Activated naive CD8-positive, alpha-beta T cell treated with anti-CD3 and anti-CD28 coated beads for 36 hours (primary cell): ENCODE results near the gene PAQR7. TPM values are rescaled to one million over a fixed set of nuclear protein-coding genes. Genes with fewer than 3 reads are reported as not detected.

Source experiments
- DNase-seq: peaks from one replicate; pipeline ENCODE4 v3.0.0; 2021
- H3K27ac Mint-ChIP-seq: one replicate; pipeline ENCODE4 v1.8.0; 2022; ENCODE audit warnings: mild to moderate bottlenecking, moderate library complexity, mixed read lengths
- H3K27me3 Mint-ChIP-seq: one replicate; pipeline ENCODE4 v1.8.0; 2022; ENCODE audit warnings: mild to moderate bottlenecking, mixed read lengths
- H3K36me3 Mint-ChIP-seq: one replicate; pipeline ENCODE4 v1.8.0; 2021; ENCODE audit warnings: mild to moderate bottlenecking, mixed read lengths
- H3K4me1 Mint-ChIP-seq: one replicate; pipeline ENCODE4 v1.8.0; 2021; ENCODE audit warnings: mixed read lengths
- H3K4me3 Mint-ChIP-seq: one replicate; pipeline ENCODE4 v1.8.0; 2022; ENCODE audit warnings: mild to moderate bottlenecking, moderate library complexity, mixed read lengths
- H3K9me3 Mint-ChIP-seq: one replicate; pipeline ENCODE4 v1.8.0; 2022; ENCODE audit warnings: mixed read lengths
- total RNA-seq, 2 experiments: library from RNA; stranded (reverse); gene quantifications; one replicate each; pipeline ENCODE4 v1.2.3, GENCODE V29; 2021

PAQR7 gene
- total RNA-seq, 2 experiments from 2014 or later = 8.6 to 9.2 TPM

DNA sequence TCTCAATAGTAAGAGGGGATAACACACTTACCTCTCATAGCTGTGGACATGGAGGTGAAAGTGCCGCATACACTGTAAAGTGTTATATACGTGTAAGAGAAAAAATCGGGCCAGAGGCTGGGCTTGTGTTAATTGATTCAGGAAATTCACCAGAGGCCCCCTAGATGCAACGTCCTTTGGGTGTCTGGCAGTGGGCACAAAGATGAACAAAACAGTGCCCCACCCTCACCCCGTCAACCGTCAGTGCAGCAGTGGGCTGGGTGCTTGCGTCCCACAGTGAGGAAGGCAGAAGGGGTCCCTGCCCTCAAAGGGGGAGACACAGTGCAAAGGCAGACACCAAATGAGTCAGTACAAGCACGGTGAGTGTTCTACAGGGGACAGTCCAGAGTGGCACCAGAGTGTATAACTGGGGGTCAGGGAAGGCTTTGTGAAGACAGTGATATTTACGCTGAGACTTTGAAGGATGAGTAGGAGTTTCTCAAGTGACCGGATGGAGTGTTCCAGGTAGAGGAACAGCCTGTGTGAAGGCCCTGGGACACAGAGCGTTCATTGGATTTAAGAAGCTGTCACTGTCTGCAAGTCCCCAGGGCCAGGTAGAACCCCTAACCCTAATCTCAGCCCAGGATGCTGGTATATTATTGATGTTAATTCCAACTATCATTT lies 62.3 kb downstream of the PAQR7 start:
- Mint-ChIP-seq H3K27me3 (no peaks in the 10 kb centered on the region), H3K27ac (no peak overlapping the region), H3K4me1 (peaks cover 2% of the 10 kb centered on the region), H3K9me3 (no peaks in the 10 kb centered on the region), H3K36me3 (peaks cover 2% of the 10 kb centered on the region), H3K4me3 (no peak overlapping the region)
- DNase-seq = no peak

Other genes starting within 250 kb of the PAQR7 start
- 10 to 100 TPM; 15.0 to 15.6 TPM for gene SELENON, start 75.5 kb downstream of the PAQR7 start, total RNA-seq
- gene MTFR1L, start 55.8 kb downstream of the PAQR7 start, total RNA-seq = 10 to 100 TPM; 23.3 to 23.4 TPM
- 10 to 100 TPM; 12.1 to 15.1 TPM for gene AUNIP, start 16.3 kb downstream of the PAQR7 start, total RNA-seq
- 100 to 1,000 TPM; 501 to 504 TPM for gene STMN1, start 30.7 kb upstream of the PAQR7 start, total RNA-seq
- gene PAFAH2, start 122.4 kb upstream of the PAQR7 start, total RNA-seq = 1 to 10 TPM; 8.6 to 8.8 TPM
- gene EXTL1, start 146.1 kb upstream of the PAQR7 start, total RNA-seq = not detected
- gene SLC30A2, start 170.4 kb upstream of the PAQR7 start, total RNA-seq = not detected
- not detected for gene TRIM63, start 191.9 kb upstream of the PAQR7 start, total RNA-seq
- gene PDIK1L, start 236.1 kb upstream of the PAQR7 start, total RNA-seq = 10 to 100 TPM; 16.3 to 17.3 TPM